Cardiac fibroblast (primary cell): ENCODE data around the gene MRPS31.

Experiments
- DNase-seq, 2 donors: peaks; one replicate each; pipeline versions ENCODE4 v3.0.0 to v3.0.0-alpha.2; 2010; ENCODE audit warnings: low read depth in 2 of 2
- H3K4me3 ChIP-seq, 2 donors: replicated peaks in 1 of 2; 1 replicate in 1 of 2; 2 replicates in 1 of 2; pipeline ENCODE4 v1.5.1; 2011; ENCODE audit warnings: low read depth in 2 of 2, low read length in 2 of 2, mild to moderate bottlenecking in 2 of 2, moderate library complexity in 1 of 2
- TF ChIP-seq, protein P1 (sequence below): IDR thresholded peaks from one replicate; pipeline ENCODE4 v1.5.1; 2011; ENCODE audit warnings: low read depth, mild to moderate bottlenecking, low read length, inconsistent platforms

MRPS31 gene

DNA sequence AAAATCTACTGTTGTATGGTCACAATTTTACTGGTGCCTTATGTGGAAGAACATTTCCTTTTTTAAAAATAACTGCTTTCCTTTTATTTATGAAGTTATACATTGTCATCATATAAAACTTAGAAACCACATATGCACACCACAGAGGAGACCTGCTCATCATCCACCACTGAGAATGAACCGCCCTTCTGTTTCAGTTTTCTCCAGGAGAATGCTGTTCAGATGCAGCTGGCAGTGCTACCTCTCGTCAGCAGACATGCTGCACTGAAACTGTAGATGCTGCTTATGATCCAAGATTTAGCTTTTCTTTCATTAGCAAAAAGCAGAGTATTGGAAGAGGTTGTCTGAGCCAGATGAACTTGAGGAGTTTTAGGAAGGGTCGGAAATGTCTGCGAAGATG, 28.5 kb upstream of the MRPS31 start:
- TF ChIP-seq, protein P1, sequence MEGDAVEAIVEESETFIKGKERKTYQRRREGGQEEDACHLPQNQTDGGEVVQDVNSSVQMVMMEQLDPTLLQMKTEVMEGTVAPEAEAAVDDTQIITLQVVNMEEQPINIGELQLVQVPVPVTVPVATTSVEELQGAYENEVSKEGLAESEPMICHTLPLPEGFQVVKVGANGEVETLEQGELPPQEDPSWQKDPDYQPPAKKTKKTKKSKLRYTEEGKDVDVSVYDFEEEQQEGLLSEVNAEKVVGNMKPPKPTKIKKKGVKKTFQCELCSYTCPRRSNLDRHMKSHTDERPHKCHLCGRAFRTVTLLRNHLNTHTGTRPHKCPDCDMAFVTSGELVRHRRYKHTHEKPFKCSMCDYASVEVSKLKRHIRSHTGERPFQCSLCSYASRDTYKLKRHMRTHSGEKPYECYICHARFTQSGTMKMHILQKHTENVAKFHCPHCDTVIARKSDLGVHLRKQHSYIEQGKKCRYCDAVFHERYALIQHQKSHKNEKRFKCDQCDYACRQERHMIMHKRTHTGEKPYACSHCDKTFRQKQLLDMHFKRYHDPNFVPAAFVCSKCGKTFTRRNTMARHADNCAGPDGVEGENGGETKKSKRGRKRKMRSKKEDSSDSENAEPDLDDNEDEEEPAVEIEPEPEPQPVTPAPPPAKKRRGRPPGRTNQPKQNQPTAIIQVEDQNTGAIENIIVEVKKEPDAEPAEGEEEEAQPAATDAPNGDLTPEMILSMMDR: no peak
- DNase-seq: no peak
- no peak overlapping the region for H3K4me3 ChIP-seq

DNA sequence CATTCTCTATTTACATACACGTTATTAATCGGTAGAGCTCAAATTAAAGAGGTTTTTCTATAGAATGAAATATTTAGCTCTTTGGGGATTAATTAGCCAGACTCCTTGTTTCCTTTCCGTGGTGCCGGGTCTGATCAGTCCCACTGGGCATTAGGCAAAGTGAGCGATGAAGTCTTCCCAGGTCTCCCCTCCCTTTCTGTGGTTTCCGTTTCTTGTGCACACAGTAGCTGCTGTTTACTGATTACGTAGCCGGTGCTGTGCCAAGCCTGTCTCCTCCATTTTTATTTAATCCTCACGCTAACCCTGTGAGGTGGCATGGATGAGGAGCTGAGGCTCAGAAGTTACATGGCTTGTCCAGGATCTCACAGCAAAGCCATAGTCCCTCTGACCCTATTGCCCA, 27.4 kb upstream of the MRPS31 start:
- DNase-seq: no peak
- H3K4me3 ChIP-seq: no peak overlapping the region
- TF ChIP-seq, protein P1: no peak

DNA sequence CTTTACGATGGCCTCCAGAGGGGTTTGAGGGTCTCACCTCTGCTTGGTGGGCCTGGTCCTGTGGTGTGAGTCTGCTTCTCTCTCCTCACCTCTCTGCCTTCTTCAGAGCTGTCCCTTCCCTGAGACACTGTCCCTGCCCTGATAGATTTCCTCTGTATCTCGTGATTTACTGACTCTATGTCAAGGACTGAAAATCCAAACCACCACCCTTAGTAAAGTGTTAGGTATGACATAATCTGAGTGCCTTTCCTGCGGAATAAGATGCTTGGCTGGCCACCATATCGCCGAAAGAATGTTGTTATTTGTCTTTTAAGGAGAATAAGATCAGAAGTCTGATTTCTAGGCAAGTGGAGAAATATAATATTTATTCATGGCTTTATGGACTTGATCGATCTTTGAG, 25.7 kb upstream of the MRPS31 start:
- no peak for DNase-seq
- H3K4me3 ChIP-seq: no peak overlapping the region
- TF ChIP-seq, protein P1: no peak

DNA sequence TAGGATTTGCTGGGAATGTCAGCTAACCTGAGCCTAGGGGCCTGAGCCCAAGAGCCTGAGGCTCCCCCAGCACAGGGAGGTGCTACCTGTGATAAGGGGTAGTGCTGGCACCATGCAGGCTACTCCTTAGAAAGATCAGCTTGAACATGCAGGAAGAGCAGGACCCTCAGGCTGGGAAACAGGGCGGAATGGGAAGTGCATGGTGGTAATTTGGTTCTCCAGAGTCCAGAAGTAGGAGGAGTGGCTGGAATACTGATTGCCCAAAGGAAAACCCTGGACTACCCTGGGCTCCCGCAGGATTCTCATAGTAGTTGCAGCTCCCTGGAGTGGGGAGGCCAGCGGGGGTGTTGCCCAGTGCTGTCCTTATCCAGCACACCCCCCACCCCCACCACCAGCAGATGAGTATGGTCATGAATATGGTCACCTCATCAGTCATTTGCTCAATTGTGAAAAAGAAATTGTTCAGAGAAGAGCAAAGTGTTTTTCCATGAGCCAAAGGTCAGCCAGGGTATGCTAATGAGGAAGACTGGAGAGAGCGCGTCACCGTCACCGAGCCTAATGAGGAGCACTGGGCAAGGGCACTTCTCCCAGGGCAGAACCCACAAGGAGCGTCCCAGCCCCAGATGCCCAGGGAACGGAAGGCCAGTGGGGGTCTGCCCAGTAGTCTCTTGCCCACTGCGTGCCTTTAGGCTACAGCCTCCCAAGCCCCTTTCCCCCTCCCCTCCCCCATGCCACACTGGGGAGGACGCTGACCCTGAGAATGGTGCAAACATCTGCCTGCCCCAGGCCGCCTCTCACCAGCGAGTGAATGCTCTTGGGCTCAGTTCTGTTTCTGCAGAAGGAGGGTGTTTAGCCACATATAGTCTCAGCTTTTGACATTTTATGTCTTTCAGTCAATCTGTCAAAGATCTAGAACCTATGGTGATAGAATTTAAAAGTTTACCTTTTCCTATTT, 23.7 kb upstream of the MRPS31 start:
- TF ChIP-seq, protein P1: no peak
- H3K4me3 ChIP-seq: no peak overlapping the region
- DNase-seq: no peak

DNA sequence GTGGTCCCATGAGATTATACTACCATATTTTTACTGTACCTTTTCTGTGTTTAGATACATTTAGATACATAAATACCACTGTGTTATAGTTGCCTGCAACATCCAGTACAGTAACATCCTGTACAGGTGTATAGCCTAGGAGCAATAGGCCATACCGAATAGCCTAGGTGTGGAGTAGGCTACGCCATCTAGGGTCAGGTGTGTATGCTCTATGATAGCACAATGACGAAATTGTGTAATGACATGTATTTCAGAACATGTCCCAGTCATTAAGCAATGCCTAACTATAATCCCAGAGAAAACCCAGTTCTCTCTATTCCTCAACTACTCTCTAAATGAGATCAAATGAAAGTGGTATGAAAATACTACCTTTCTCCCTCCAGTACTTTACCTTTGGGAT, 22.3 kb upstream of the MRPS31 start:
- DNase-seq: no peak
- TF ChIP-seq, protein P1: no peak
- H3K4me3 ChIP-seq: no peak overlapping the region

DNA sequence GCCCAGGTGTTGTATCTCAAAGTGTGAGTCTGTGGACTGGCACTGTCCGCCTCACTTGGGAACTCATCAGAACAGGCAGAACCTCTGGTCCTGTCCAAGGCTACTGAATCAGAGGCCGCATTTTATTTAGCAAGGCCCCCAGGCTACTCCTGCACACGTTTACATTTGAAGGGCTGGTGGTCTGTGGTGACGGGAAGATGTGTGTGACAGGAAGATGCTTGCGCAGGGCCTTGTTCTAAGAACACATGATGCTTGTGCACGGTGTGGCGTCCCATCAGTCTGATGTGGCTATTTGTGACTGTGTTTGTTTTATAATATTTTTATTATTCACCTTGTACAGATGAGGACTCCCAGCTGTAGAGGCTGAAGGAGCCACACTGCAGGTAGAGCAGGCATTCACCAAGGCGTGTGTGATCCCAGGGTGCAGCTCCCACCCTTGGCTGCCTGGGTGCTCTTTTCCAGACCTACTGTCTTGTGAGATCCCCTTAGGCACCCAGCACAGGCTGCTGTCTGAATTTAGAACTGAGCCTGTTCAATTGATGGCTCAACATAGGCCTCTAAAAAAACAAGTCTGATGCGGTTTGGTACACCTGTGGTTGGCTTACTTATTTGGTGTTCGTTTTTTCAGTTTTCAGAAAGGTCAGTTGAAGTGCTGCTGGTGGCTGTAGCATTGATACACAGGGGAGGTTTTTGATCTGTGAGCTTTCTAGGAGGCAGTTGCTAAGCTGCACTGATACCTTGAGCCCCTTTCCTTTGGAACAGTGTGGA, 21.5 kb upstream of the MRPS31 start:
- TF ChIP-seq, protein P1: no peak
- no peak overlapping the region for H3K4me3 ChIP-seq
- no peak for DNase-seq
